ENCODE data around the gene ABCC8. TPM values are rescaled to one million over a fixed set of nuclear protein-coding genes. Genes with fewer than 3 reads are reported as not detected.

The ABCC8 gene
- total and polyA plus RNA-seq, 2 of the 8 experiments (the other 6 are each of a cell fraction or from before 2014, with no cell fraction given): 3.7 to 4.9 TPM

- TF ChIP-seq RAD21 (IDR thresholded peaks at IDR 0.05 in 1 of 2, conservative IDR thresholded peaks at IDR 0.05 in 1 of 2; ENCODE audit: low read depth in 2 of 2, low read length in 2 of 2): peak; percentile 60 to 74
- TF ChIP-seq ATF3 (IDR thresholded peaks at IDR 0.05; ENCODE audit: insufficient read depth, low read depth, low read length): no peak
- TF ChIP-seq MAX (IDR thresholded peaks at IDR 0.05): peak; percentile 80
- no peak for TF ChIP-seq SIN3A (conservative IDR thresholded peaks at IDR 0.05 in 1 of 2, IDR thresholded peaks at IDR 0.05 in 1 of 2; ENCODE audit: low read depth in 1 of 2, low read length in 2 of 2)
These were observed 90.1 kb downstream of the ABCC8 start (continued) for GRCh38 chr11:17386331-17387084.
